ENCODE measurements around the gene NECAB2. TPM values are rescaled to one million over a fixed set of nuclear protein-coding genes. Genes with fewer than 3 reads are reported as not detected.

The NECAB2 gene
- total and polyA plus RNA-seq, 7 experiments from 2014 or later: not detected

DNA sequence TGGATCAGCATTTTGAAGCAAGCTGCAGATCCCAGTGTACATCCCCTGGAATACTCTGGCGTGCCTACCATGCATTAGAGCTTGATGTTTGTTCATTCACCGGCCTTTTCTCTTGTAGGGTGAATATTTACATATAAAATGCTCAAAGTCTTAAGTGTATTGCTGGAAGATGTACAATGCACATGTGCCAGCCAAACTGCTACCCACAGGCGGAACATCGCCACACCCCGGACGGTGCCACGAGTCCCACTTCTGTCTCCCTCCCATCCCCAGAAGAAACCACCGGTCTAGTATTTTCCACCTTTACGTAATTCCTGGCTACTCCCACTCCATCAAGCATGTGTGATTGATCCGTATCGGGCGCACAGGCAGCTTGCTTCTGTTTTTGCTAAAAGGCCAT lies 70.4 kb downstream of the NECAB2 start:
- H3K9me3 Mint-ChIP-seq: peaks cover 0 to 14% (median 5%) of the 10 kb centered on the region in 11 donors
- H3K27ac Mint-ChIP-seq: no peak overlapping the region
- H3K27ac ChIP-seq (ENCODE audit: low read depth, low read length): no peak overlapping the region
- no peaks in the 10 kb centered on the region for H3K4me1 ChIP-seq (ENCODE audit: control insufficient read depth in 2 of 2, insufficient read depth in 2 of 2, low read length in 2 of 2)
- H3K4me3 ChIP-seq (ENCODE audit: low read length): no peak overlapping the region
- H3K36me3 ChIP-seq (ENCODE audit: control insufficient read depth in 2 of 3, insufficient read depth in 3 of 3, low read length in 3 of 3): no peaks in the 10 kb centered on the region
- no peak overlapping the region for H3K4me3 Mint-ChIP-seq
- H3K27me3 ChIP-seq (ENCODE audit: control insufficient read depth in 2 of 2, insufficient read depth in 2 of 2, low read length in 2 of 2): no peaks in the 10 kb centered on the region
- peaks cover 0 to 4% (median 0%) of the 10 kb centered on the region in 5 donors for H3K36me3 Mint-ChIP-seq
- peaks cover 0 to 3% (median 0%) of the 10 kb centered on the region in 7 donors for H3K4me1 Mint-ChIP-seq
- peaks cover 0 to 4% (median 0%) of the 10 kb centered on the region in 3 experiments for H3K9me3 ChIP-seq (ENCODE audit: control insufficient read depth in 2 of 3, low read length in 3 of 3)
- DNase-seq (no peak), ATAC-seq (no peak)
- peaks cover 0 to 12% (median 2%) of the 10 kb centered on the region in 5 donors for H3K27me3 Mint-ChIP-seq
- ChIA-PET POLR2A (no interaction called here), CTCF (interaction anchor here (0.6 kb wide), 1 partner anchor 14 kb away, joined by 3 read pairs; no protein-coding TSS in a partner anchor)
- intact Hi-C loops (cut with micrococcal nuclease): no loop called here

DNA sequence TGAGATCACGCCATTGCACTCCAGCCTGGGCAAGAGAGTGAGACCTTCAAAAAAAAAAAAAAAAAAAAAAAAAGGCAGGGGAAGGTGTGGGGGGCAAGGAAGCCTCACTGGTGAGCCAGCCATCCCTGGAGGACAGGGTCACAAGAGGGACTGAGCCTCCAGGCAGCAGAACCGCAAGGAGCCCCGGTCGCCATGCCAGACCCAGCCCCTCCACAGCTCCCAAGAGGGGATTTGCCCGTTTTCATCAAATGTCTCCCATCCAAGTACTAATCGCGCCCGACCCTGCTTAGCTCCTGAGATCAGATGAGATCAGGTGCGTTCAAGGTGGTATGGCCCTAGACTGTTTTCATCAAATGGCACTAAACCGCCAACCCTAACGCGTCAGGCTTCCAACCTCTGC lies 71.7 kb downstream of the NECAB2 start:
- Histone ChIP-seq H3K4me1 (ENCODE audit: control insufficient read depth in 2 of 2, insufficient read depth in 2 of 2, low read length in 2 of 2) (no peaks in the 10 kb centered on the region), H3K27me3 (ENCODE audit: control insufficient read depth in 2 of 2, insufficient read depth in 2 of 2, low read length in 2 of 2) (no peaks in the 10 kb centered on the region), H3K4me3 (ENCODE audit: low read length) (no peak overlapping the region), H3K9me3 (ENCODE audit: control insufficient read depth in 2 of 3, low read length in 3 of 3) (peaks cover 0 to 4% (median 0%) of the 10 kb centered on the region in 3 experiments), H3K27ac (ENCODE audit: low read depth, low read length) (no peak overlapping the region), H3K36me3 (ENCODE audit: control insufficient read depth in 2 of 3, insufficient read depth in 3 of 3, low read length in 3 of 3) (no peaks in the 10 kb centered on the region)
- DNase-seq: no peak
- intact Hi-C loops (cut with micrococcal nuclease): no loop called here
- Mint-ChIP-seq H3K27ac (no peak overlapping the region), H3K9me3 (peaks cover 0 to 14% (median 5%) of the 10 kb centered on the region in 11 donors), H3K27me3 (peaks cover 6 to 23% (median 14%) of the 10 kb centered on the region in 5 donors), H3K4me1 (peaks cover 0 to 8% (median 0%) of the 10 kb centered on the region in 7 donors), H3K36me3 (peaks cover 0 to 4% (median 0%) of the 10 kb centered on the region in 5 donors), H3K4me3 (no peak overlapping the region)
- ChIA-PET POLR2A (no interaction called here), CTCF (no interaction called here)
- no peak for ATAC-seq

DNA sequence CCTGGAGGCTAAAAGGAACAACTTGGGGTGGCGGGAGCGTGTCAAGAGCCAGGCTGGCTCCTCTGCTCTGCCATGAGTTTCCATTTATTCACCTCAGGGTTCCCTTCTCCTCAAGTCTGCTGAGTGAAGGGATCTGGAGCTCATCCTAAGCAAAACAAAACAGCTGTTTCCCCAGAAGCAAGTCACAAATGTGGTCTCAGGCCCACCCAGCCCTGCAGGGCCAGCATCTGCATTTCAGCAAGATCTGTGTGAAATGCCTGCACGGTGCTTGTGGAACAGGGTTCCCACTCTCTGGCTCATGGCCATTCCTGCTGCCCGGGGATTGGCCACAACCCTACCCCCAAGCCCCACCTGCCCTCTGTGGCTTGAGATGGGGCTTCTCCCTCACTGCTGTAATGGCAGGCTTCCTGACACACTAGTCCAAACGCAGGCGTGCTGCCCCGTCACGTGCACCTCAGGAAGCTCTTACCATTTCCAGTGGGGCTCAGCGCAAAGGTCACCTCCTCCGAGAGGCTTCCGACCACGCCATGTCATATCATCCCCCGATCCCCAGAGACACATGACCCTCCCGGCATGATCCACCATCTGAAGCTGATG lies 72.3 kb downstream of the NECAB2 start:
- no peak overlapping the region for H3K4me3 ChIP-seq (ENCODE audit: low read length)
- no peaks in the 10 kb centered on the region for H3K27me3 ChIP-seq (ENCODE audit: control insufficient read depth in 2 of 2, insufficient read depth in 2 of 2, low read length in 2 of 2)
- H3K4me3 Mint-ChIP-seq: no peak overlapping the region
- peaks cover 0 to 8% (median 0%) of the 10 kb centered on the region in 7 donors for H3K4me1 Mint-ChIP-seq
- H3K4me1 ChIP-seq (ENCODE audit: control insufficient read depth in 2 of 2, insufficient read depth in 2 of 2, low read length in 2 of 2): no peaks in the 10 kb centered on the region
- H3K27ac Mint-ChIP-seq: no peak overlapping the region
- CTCF ChIA-PET: no interaction called here
- no peaks in the 10 kb centered on the region for H3K36me3 ChIP-seq (ENCODE audit: control insufficient read depth in 2 of 3, insufficient read depth in 3 of 3, low read length in 3 of 3)
- H3K27me3 Mint-ChIP-seq: peaks cover 7 to 23% (median 16%) of the 10 kb centered on the region in 5 donors
- peaks cover 0 to 4% (median 0%) of the 10 kb centered on the region in 5 donors for H3K36me3 Mint-ChIP-seq
- no peak for ATAC-seq
- DNase-seq: no peak
- peaks cover 0 to 12% (median 4%) of the 10 kb centered on the region in 11 donors for H3K9me3 Mint-ChIP-seq
- intact Hi-C loops (cut with micrococcal nuclease): no loop called here
- peaks cover 0 to 4% (median 0%) of the 10 kb centered on the region in 3 experiments for H3K9me3 ChIP-seq (ENCODE audit: control insufficient read depth in 2 of 3, low read length in 3 of 3)
- no peak overlapping the region for H3K27ac ChIP-seq (ENCODE audit: low read depth, low read length)
- POLR2A ChIA-PET: no interaction called here

DNA sequence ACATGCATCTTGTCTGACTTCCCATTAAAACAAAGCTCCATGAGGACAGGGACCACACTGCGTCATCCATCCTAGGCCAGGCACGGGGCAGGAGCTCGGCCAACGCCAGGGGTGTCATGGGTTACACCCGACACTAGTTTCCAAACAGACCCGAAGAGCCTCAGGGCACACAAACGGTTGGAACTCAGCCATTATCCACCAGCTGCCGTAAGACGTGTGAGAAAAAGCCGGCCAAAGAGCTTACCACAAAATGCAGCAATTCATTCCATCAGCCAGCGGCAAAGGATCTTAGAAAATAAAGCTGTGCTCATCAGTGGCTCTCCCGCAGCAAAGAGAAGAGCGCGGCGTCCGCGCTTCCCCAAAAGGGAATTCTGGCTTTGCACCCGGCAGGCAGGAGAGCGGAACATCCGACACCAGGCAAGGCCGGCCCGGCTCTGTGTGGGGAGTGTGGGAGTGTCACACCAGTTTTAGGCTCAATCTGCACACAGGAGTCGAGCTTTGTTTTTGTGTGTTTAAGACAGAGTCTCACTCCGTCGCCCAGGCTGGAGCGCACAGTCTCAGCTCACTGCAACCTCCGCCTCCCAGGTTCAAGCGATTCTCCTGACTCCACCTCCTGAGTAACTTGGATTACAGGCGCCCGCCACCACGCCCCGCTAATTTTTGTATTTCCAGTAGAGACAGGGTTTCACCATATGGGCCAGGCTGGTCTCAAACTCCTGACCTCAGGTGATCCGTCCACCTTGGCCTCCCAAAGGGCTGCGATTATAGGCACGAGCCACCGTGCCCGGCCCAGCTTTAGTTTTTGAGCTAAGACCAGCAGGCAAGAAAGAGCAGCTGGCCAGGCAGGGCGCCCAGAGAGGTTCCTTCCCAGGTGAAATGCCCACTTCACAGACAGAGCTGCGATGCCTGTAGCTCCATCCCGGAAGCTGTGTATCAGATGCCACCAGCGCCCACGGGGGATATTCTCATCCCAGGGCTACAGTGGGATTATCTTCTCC lies 73.1 kb downstream of the NECAB2 start:
- Histone ChIP-seq H3K27me3 (ENCODE audit: control insufficient read depth in 2 of 2, insufficient read depth in 2 of 2, low read length in 2 of 2) (no peaks in the 10 kb centered on the region), H3K27ac (ENCODE audit: low read depth, low read length) (no peak overlapping the region), H3K36me3 (ENCODE audit: control insufficient read depth in 2 of 3, insufficient read depth in 3 of 3, low read length in 3 of 3) (no peaks in the 10 kb centered on the region), H3K4me3 (ENCODE audit: low read length) (no peak overlapping the region), H3K4me1 (ENCODE audit: control insufficient read depth in 2 of 2, insufficient read depth in 2 of 2, low read length in 2 of 2) (no peaks in the 10 kb centered on the region), H3K9me3 (ENCODE audit: control insufficient read depth in 2 of 3, low read length in 3 of 3) (peaks cover 0 to 3% (median 0%) of the 10 kb centered on the region in 3 experiments)
- Mint-ChIP-seq H3K27ac (no peak overlapping the region), H3K4me1 (peaks cover 0 to 8% (median 0%) of the 10 kb centered on the region in 7 donors), H3K27me3 (peaks cover 7 to 23% (median 16%) of the 10 kb centered on the region in 5 donors), H3K9me3 (peaks cover 0 to 4% (median 0%) of the 10 kb centered on the region in 11 donors), H3K36me3 (no peaks in the 10 kb centered on the region), H3K4me3 (no peak overlapping the region)
- ChIA-PET POLR2A (no interaction called here), CTCF (interaction anchor here (0.6 kb wide), 1 partner anchor 137 kb away, joined by 3 read pairs; no protein-coding TSS in a partner anchor)
- intact Hi-C loops (cut with micrococcal nuclease): no loop called here
- ATAC-seq: no peak
- DNase-seq: no peak

DNA sequence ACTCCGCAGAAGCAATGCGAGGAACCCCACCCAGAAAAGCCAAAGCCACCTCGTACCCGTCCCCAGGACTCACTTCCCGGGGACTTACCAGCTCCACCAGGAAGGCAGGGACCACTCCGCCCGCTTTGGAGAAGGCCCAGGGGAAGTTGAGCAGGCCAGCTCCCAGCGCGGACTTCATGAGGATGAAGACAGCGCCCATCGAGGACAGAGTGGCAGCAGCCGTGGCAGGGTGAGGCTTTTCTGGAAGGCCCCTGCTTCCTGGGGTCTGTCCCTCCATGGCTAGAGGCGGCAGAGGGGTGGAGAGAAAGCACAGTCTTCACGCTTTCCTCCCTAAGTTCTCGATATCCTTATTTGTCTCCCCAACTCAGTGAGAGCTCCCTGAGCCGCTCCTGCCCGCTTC lies 73.8 kb downstream of the NECAB2 start:
- no peaks in the 10 kb centered on the region for H3K27me3 ChIP-seq (ENCODE audit: control insufficient read depth in 2 of 2, insufficient read depth in 2 of 2, low read length in 2 of 2)
- H3K36me3 ChIP-seq (ENCODE audit: control insufficient read depth in 2 of 3, insufficient read depth in 3 of 3, low read length in 3 of 3): no peaks in the 10 kb centered on the region
- no peak overlapping the region for H3K4me3 ChIP-seq (ENCODE audit: low read length)
- H3K4me1 Mint-ChIP-seq: peaks cover 0 to 8% (median 0%) of the 10 kb centered on the region in 7 donors
- H3K27ac Mint-ChIP-seq: no peak overlapping the region
- no peaks in the 10 kb centered on the region for H3K36me3 Mint-ChIP-seq
- H3K9me3 ChIP-seq (ENCODE audit: control insufficient read depth in 2 of 3, low read length in 3 of 3): no peaks in the 10 kb centered on the region
- peaks cover 0 to 2% (median 0%) of the 10 kb centered on the region in 11 donors for H3K9me3 Mint-ChIP-seq
- ATAC-seq: no peak
- no peaks in the 10 kb centered on the region for H3K4me1 ChIP-seq (ENCODE audit: control insufficient read depth in 2 of 2, insufficient read depth in 2 of 2, low read length in 2 of 2)
- no peak for DNase-seq
- no peak overlapping the region for H3K4me3 Mint-ChIP-seq
- H3K27ac ChIP-seq (ENCODE audit: low read depth, low read length): no peak overlapping the region
- CTCF ChIA-PET: no interaction called here
- POLR2A ChIA-PET: no interaction called here
- intact Hi-C loops (cut with micrococcal nuclease): no loop called here
- H3K27me3 Mint-ChIP-seq: peaks cover 7 to 23% (median 16%) of the 10 kb centered on the region in 5 donors

DNA sequence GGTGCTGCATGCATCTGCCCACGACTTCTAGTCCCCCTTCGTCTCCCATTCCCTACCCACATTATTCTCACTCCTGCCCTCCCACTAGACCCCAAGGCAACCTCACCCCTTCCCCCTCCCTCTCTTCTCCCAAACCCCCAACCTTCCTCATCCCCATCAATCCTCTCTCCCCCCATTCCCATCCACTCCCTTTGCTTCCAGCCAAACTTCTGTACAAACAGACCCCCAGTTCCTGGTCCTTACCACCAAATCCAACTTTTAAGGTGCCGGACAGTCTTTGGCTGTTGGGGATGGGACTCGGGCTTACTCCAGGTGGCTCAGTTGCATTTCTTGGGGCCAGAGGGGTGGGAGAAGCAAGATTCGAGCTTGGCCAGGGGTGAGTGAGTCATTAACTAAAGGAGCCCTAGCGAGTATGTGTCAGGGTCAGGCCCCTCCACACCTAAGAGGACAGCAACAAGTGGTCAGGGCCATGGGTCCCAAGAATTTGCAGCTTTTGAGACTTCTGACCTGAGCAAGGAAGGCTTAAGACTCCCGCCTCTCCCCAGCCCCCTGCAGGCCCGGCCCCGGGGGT lies 74.3 kb downstream of the NECAB2 start, which contains the start of gene SLC38A8:
Gene SLC38A8, minus strand, starts transcription at position 488 of the 571 bp plus-strand sequence. CDS start 638 bp downstream, outside the sequence.
- Mint-ChIP-seq H3K4me1 (peaks cover 0 to 8% (median 0%) of the 10 kb centered on the region in 7 donors), H3K36me3 (no peaks in the 10 kb centered on the region), H3K27ac (peak within 1 kb of the TSS in 1 of 9 donors; percentile 32), H3K4me3 (no peak within 1 kb of the TSS), H3K9me3 (peaks cover 0 to 2% (median 0%) of the 10 kb centered on the region in 11 donors), H3K27me3 (peaks cover 7 to 23% (median 16%) of the 10 kb centered on the region in 5 donors)
- intact Hi-C loops (cut with micrococcal nuclease): no loop called here
- Histone ChIP-seq H3K4me3 (ENCODE audit: low read length) (no peak within 1 kb of the TSS), H3K9me3 (ENCODE audit: control insufficient read depth in 2 of 3, low read length in 3 of 3) (no peaks in the 10 kb centered on the region), H3K27ac (ENCODE audit: low read depth, low read length) (no peak within 1 kb of the TSS), H3K4me1 (ENCODE audit: control insufficient read depth in 2 of 2, insufficient read depth in 2 of 2, low read length in 2 of 2) (no peaks in the 10 kb centered on the region), H3K36me3 (ENCODE audit: control insufficient read depth in 2 of 3, insufficient read depth in 3 of 3, low read length in 3 of 3) (no peaks in the 10 kb centered on the region), H3K27me3 (ENCODE audit: control insufficient read depth in 2 of 2, insufficient read depth in 2 of 2, low read length in 2 of 2) (no peaks in the 10 kb centered on the region)
- POLR2A ChIA-PET: no interaction called here
- DNase-seq (no peak), ATAC-seq (no peak)
- CTCF ChIA-PET: no interaction called here

All from naive thymus-derived CD4-positive, alpha-beta T cell (primary cell).